A549 (cell line): Measurements from ENCODE around the gene ORC4. TPM values are rescaled to one million over a fixed set of nuclear protein-coding genes. Genes with fewer than 3 reads are reported as not detected.

Source experiments
- ATAC-seq, 2 experiments: fragments of 200-7000 bp in 1 of 2; fragments of >200 bp in 1 of 2; cut with Nextera tagmentation in 1 of 2; cut with Tn5 transposase in 1 of 2; 3 replicates each; pipeline versions ENCODE4 v1.8.0 to v1.9.1; 2018 to 2020; ENCODE audit warnings: mild to moderate bottlenecking in 1 of 2, moderate library complexity in 1 of 2
- CTCF ChIA-PET: fragments of 300-600 bp; sonication (Branson Sonifier 250); formaldehyde crosslinking; extraction: SDS; loops from one replicate; lab custom pipeline; 2021; ENCODE audit warnings: antibody characterized with exemption, inconsistent platforms; lab: Yijun Ruan, JAX
- POLR2A ChIA-PET: fragments of 350-600 bp; formaldehyde crosslinking; extraction: SDS; loops from one replicate; lab custom pipeline; 2021; ENCODE audit warnings: antibody characterized with exemption, inconsistent platforms; lab: Yijun Ruan, JAX
- DNase-seq, 2 experiments: peaks; one replicate each; pipeline versions ENCODE4 v3.0.0 to v3.0.0-alpha.2; 2011 to 2016; ENCODE audit warnings: low read depth in 1 of 2, low spot score in 1 of 2
- FAIRE-seq: peaks from 2 replicates; lab custom pipeline; 2011; peaks lifted over from hg19 to GRCh38; lab: Jason Lieb, UNC
- H3K27ac ChIP-seq, 2 experiments: fragments of >200 bp; sonication (Bioruptor Twin); formaldehyde crosslinking; 3 replicates each; pipeline ENCODE4 v1.5.1; 2016 to 2017
- H3K4me1 ChIP-seq: fragments of >200 bp; sonication (Bioruptor Twin); formaldehyde crosslinking; 3 replicates; pipeline ENCODE4 v1.6.1; 2016
- H3K4me2 ChIP-seq: fragments of >200 bp; sonication (Bioruptor Twin); formaldehyde crosslinking; 3 replicates; pipeline ENCODE4 v1.6.1; 2016
- H3K4me3 ChIP-seq: fragments of >200 bp; sonication (Bioruptor Twin); formaldehyde crosslinking; 3 replicates; pipeline ENCODE4 v1.5.1; 2016
- H3K9me3 ChIP-seq: fragments of >200 bp; sonication (Bioruptor Twin); formaldehyde crosslinking; 3 replicates; pipeline ENCODE4 v1.6.1; 2016
- BHLHE40 ChIP-seq: IDR thresholded peaks from 2 replicates; pipeline ENCODE4 v1.6.1; 2012; ENCODE audit warnings: low read depth, low read length, inconsistent platforms
- EHMT2 ChIP-seq: fragments of 200-600 bp; sonication (generic); IDR thresholded peaks from 2 replicates; pipeline ENCODE4 v1.6.1; 2016; ENCODE audit warnings: antibody characterized with exemption, low read depth, mild to moderate bottlenecking, moderate library complexity
- EP300 ChIP-seq, 2 experiments: fragments of >200 bp; sonication (Bioruptor Twin); formaldehyde crosslinking; IDR thresholded peaks; 2 replicates in 1 of 2; 3 replicates in 1 of 2; pipeline ENCODE4 v1.6.1; 2016 to 2017
- HOXA7 ChIP-seq: fragments of 250-450 bp; sonication (Bioruptor Pico); IDR thresholded peaks from 2 replicates; pipeline ENCODE4 v1.5.0; 2020; ENCODE audit warnings: mild to moderate bottlenecking, moderate library complexity
- HOXB5 ChIP-seq: fragments of 250-450 bp; sonication (Bioruptor Pico); IDR thresholded peaks from 2 replicates; pipeline ENCODE4 v1.5.0; 2020; ENCODE audit warnings: mild to moderate bottlenecking, moderate library complexity
- JUN ChIP-seq, 2 experiments: fragments of >200 bp; sonication (Bioruptor Twin); formaldehyde crosslinking; IDR thresholded peaks; 2 replicates in 1 of 2; 3 replicates in 1 of 2; pipeline ENCODE4 v1.6.1; 2016 to 2017
- MAFK ChIP-seq: fragments of 450-650 bp; IDR thresholded peaks from 2 replicates; pipeline ENCODE4 v1.6.1; 2014; ENCODE audit not compliant: partially characterized antibody
- NFE2L2 ChIP-seq: fragments of 150-350 bp; conservative IDR thresholded peaks from 2 replicates; pipeline ENCODE4 v1.6.1; 2014; ENCODE audit warnings: low read length
- NPAS2 ChIP-seq: fragments of 250-450 bp; sonication (Bioruptor Pico); IDR thresholded peaks from 2 replicates; pipeline ENCODE4 v1.8.0; 2022; ENCODE audit warnings: mild to moderate bottlenecking, moderate library complexity, borderline replicate concordance
- NR3C1 ChIP-seq: fragments of >200 bp; sonication (Bioruptor Twin); formaldehyde crosslinking; IDR thresholded peaks from 3 replicates; pipeline ENCODE4 v1.6.1; 2017
- RNF2 ChIP-seq: fragments of 200-600 bp; sonication (generic); IDR thresholded peaks from 2 replicates; pipeline ENCODE4 v1.6.1; 2016; ENCODE audit warnings: low read depth, mild to moderate bottlenecking, antibody characterized with exemption, moderate library complexity, borderline replicate concordance
- SMC3 ChIP-seq: fragments of >200 bp; sonication (Bioruptor Twin); formaldehyde crosslinking; IDR thresholded peaks from 3 replicates; pipeline ENCODE4 v1.6.1; 2018; ENCODE audit warnings: inconsistent platforms
- TP53 ChIP-seq: fragments of 250-450 bp; sonication (Bioruptor Pico); IDR thresholded peaks from 2 replicates; pipeline ENCODE4 v1.5.0; 2021; ENCODE audit warnings: mild to moderate bottlenecking, moderate library complexity
- WGBS: methylation state at CpG from one replicate; pipeline ENCODE4 v1.1.6; 2017; ENCODE audit errors: missing lambda C conversion rate; 5-methylcytosine and 5-hydroxymethylcytosine counted together
- polyA plus RNA-seq, 4 experiments: library from polyadenylated mRNA; depleted of rRNA in 3 of 4; stranded (reverse); fragments of >200 nt; fragmentation: RNase III in 1 of 4; extraction: RNeasy Plus Mini Kit Qiagen cat#74134 plus additional on column Dnase treatment in 1 of 4; gene quantifications; 2 replicates in 3 of 4; 3 replicates in 1 of 4; pipeline ENCODE4 v1.2.3, GENCODE V29; 2011 to 2017
- TF ChIP-seq, protein P1 (sequence below): fragments of 200-600 bp; sonication (generic); IDR thresholded peaks from 2 replicates; pipeline ENCODE4 v1.6.1; 2016; ENCODE audit warnings: antibody characterized with exemption, mild to moderate bottlenecking, moderate library complexity
- TF ChIP-seq, protein P2 (sequence below): fragments of 150-350 bp; IDR thresholded peaks from 2 replicates; pipeline ENCODE4 v1.6.1; 2014; ENCODE audit warnings: low read depth, mild to moderate bottlenecking, low read length
- TF ChIP-seq, protein P3 (sequence below): fragments of >200 bp; sonication (Bioruptor Twin); formaldehyde crosslinking; IDR thresholded peaks from 3 replicates; pipeline ENCODE4 v1.6.1; 2016
- TF ChIP-seq, protein P4 (sequence below): IDR thresholded peaks from 2 replicates; pipeline ENCODE4 v1.6.1; 2012; ENCODE audit warnings: low read depth, borderline replicate concordance
- TF ChIP-seq, protein P5 (sequence below): fragments of 250-450 bp; sonication (Bioruptor Pico); IDR thresholded peaks from 2 replicates; pipeline ENCODE4 v1.5.0; 2021; ENCODE audit warnings: mild to moderate bottlenecking, moderate library complexity, borderline replicate concordance

The ORC4 gene
- polyA plus RNA-seq, 2 of the 4 experiments (the other 2 are of a cell fraction), result 38.5 to 99.1 TPM

DNA sequence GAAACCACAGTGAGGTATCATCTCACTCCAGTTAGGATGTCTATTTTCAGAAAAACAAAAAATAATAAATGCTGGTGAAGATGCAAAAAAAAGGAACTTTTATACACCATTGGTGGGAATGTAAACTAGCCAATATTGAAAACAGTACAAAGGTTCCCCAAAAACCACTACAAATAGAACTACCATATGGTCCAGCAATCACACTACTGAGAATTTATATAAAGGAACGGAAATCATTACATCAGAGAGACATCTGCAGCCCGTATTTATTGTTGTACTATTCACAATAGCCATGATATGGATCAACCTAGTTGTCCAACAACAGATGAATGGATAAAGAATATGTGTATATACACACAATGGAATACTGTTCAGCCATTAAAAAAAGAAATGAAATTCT lies 52.0 kb downstream of the ORC4 start (continued):
- TF ChIP-seq MAFK, result no peak
- TF ChIP-seq BHLHE40, result no peak

DNA sequence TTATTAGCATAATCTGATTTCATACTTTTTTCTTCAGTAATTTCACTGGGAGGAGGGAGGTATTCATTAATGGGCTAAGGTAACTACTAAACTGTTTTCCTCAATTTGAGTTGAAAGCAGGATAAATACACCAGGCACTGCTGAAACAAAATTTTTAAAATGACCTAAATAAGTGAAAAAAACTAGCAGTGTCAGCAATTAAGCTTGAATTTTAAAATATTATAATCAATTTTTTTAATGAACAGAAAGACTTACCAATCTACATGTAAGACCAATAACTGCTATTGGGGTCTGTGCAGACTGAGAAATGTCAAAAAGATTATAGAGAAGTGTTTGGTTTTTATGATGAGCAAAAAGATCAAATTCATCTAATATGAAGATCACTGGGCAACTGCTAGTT lies 68.4 kb downstream of the ORC4 start:
- ChIA-PET CTCF (no interaction called here), POLR2A (no interaction called here)
- Histone ChIP-seq H3K4me1 (no peaks in the 10 kb centered on the region), H3K27ac (no peak overlapping the region), H3K9me3 (no peaks in the 10 kb centered on the region), H3K4me2 (no peak overlapping the region), H3K4me3 (no peak overlapping the region)
- no peak for FAIRE-seq
- ATAC-seq, result no peak
- TF ChIP-seq MAFK, result peak; percentile 83
- no peak for TF ChIP-seq JUN (IDR thresholded peaks at IDR 0.05)
- no peak for DNase-seq

DNA sequence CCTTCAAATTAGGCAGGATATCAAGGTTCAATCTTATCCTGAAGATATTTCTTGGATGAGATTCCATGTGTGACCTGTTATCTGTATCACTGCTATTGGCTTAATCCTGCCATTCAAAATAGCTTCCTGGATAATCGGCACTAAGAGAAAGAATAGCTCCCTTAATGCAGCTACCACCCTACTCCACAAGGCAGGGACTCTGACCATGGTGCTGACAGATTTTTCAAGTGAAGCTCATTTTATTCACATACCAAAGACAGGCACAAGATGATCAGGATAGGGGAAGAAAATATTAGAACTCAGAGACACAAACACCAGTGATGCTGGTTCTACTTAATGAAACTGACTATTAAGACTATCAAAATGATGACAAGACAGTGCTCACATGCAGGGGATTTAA lies 74.9 kb downstream of the ORC4 start:
- H3K4me1 ChIP-seq, result no peaks in the 10 kb centered on the region
- ATAC-seq (no peak), FAIRE-seq (no peak), DNase-seq (no peak)
- H3K27ac ChIP-seq, result no peak overlapping the region
- no peak overlapping the region for H3K4me2 ChIP-seq
- no peak overlapping the region for H3K4me3 ChIP-seq
- no peaks in the 10 kb centered on the region for H3K9me3 ChIP-seq
- CTCF ChIA-PET, result interaction anchor here (1.0 kb wide), 1 partner anchor 564 kb away, joined by 3 read pairs; no protein-coding TSS in a partner anchor
- POLR2A ChIA-PET, result no interaction called here
- WGBS, result 100% methylated on average over 1 of the region's 1 CpG
- no peak for TF ChIP-seq HOXB5 (CRISPR knock-in tag)
- TF ChIP-seq, protein P1, sequence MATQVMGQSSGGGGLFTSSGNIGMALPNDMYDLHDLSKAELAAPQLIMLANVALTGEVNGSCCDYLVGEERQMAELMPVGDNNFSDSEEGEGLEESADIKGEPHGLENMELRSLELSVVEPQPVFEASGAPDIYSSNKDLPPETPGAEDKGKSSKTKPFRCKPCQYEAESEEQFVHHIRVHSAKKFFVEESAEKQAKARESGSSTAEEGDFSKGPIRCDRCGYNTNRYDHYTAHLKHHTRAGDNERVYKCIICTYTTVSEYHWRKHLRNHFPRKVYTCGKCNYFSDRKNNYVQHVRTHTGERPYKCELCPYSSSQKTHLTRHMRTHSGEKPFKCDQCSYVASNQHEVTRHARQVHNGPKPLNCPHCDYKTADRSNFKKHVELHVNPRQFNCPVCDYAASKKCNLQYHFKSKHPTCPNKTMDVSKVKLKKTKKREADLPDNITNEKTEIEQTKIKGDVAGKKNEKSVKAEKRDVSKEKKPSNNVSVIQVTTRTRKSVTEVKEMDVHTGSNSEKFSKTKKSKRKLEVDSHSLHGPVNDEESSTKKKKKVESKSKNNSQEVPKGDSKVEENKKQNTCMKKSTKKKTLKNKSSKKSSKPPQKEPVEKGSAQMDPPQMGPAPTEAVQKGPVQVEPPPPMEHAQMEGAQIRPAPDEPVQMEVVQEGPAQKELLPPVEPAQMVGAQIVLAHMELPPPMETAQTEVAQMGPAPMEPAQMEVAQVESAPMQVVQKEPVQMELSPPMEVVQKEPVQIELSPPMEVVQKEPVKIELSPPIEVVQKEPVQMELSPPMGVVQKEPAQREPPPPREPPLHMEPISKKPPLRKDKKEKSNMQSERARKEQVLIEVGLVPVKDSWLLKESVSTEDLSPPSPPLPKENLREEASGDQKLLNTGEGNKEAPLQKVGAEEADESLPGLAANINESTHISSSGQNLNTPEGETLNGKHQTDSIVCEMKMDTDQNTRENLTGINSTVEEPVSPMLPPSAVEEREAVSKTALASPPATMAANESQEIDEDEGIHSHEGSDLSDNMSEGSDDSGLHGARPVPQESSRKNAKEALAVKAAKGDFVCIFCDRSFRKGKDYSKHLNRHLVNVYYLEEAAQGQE, result peak; percentile 49; the same call in 1 of the 2 replicates

DNA sequence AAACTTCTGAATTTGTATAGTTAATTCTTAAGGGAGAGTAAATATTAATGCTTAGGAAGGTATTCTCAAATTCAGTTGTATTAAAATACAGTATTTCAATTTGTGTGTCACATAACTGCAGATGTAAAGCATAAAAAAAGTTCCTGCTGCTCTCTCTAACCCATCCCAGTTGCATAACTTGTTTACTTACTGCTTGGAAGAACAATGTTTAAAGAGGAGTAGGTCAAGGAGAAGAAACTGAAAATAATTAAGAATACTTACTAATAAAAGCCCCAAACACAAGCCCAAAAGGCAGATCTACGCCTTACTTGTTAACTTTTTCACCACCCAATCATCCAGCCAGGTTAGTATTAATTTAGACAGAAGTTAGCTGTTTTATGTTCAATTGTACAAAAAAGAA lies 81.2 kb downstream of the ORC4 start:
- ChIA-PET CTCF (no interaction called here), POLR2A (no interaction called here)
- DNase-seq, result no peak
- no peak for FAIRE-seq
- no peak for ATAC-seq
- no peak overlapping the region for H3K4me3 ChIP-seq
- 94% methylated on average over 1 of the region's 1 CpG for whole genome bisulfite sequencing
- no peak overlapping the region for H3K27ac ChIP-seq
- no peak overlapping the region; the same call in 2 of the 3 replicates for H3K4me2 ChIP-seq
- no peaks in the 10 kb centered on the region for H3K9me3 ChIP-seq
- H3K4me1 ChIP-seq, result 0 out of 3 replicates have a peak, but pooled peaks cover 4% of the 10 kb centered on the region
- TF ChIP-seq, protein P2, sequence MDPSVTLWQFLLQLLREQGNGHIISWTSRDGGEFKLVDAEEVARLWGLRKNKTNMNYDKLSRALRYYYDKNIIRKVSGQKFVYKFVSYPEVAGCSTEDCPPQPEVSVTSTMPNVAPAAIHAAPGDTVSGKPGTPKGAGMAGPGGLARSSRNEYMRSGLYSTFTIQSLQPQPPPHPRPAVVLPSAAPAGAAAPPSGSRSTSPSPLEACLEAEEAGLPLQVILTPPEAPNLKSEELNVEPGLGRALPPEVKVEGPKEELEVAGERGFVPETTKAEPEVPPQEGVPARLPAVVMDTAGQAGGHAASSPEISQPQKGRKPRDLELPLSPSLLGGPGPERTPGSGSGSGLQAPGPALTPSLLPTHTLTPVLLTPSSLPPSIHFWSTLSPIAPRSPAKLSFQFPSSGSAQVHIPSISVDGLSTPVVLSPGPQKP, result no peak
- no peak for TF ChIP-seq EP300 (IDR thresholded peaks at IDR 0.05)
- no peak for TF ChIP-seq RNF2
- TF ChIP-seq SMC3, result no peak
- TF ChIP-seq NPAS2 (CRISPR knock-in tag), result no peak
- TF ChIP-seq BHLHE40, result no peak
- TF ChIP-seq EHMT2, result no peak
- TF ChIP-seq, protein P3, sequence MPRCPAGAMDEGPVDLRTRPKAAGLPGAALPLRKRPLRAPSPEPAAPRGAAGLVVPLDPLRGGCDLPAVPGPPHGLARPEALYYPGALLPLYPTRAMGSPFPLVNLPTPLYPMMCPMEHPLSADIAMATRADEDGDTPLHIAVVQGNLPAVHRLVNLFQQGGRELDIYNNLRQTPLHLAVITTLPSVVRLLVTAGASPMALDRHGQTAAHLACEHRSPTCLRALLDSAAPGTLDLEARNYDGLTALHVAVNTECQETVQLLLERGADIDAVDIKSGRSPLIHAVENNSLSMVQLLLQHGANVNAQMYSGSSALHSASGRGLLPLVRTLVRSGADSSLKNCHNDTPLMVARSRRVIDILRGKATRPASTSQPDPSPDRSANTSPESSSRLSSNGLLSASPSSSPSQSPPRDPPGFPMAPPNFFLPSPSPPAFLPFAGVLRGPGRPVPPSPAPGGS, result no peak
- TF ChIP-seq NFE2L2, result no peak
- TF ChIP-seq, protein P4, sequence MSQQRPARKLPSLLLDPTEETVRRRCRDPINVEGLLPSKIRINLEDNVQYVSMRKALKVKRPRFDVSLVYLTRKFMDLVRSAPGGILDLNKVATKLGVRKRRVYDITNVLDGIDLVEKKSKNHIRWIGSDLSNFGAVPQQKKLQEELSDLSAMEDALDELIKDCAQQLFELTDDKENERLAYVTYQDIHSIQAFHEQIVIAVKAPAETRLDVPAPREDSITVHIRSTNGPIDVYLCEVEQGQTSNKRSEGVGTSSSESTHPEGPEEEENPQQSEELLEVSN, result no peak
- no peak for TF ChIP-seq HOXA7 (CRISPR knock-in tag)
- TF ChIP-seq, protein P5, sequence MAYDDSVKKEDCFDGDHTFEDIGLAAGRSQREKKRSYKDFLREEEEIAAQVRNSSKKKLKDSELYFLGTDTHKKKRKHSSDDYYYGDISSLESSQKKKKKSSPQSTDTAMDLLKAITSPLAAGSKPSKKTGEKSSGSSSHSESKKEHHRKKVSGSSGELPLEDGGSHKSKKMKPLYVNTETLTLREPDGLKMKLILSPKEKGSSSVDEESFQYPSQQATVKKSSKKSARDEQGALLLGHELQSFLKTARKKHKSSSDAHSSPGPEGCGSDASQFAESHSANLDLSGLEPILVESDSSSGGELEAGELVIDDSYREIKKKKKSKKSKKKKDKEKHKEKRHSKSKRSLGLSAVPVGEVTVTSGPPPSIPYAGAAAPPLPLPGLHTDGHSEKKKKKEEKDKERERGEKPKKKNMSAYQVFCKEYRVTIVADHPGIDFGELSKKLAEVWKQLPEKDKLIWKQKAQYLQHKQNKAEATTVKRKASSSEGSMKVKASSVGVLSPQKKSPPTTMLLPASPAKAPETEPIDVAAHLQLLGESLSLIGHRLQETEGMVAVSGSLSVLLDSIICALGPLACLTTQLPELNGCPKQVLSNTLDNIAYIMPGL (CRISPR knock-in tag), result no peak
- TF ChIP-seq TP53 (CRISPR knock-in tag), result no peak
- TF ChIP-seq NR3C1, result no peak
